VCaP (cell line): ENCODE data around the gene BNIP1.
"Not testable (repeated sequence)": the region's sequence is repeated elsewhere in the genome, so short reads cannot be mapped to it uniquely, and the experiment has no call there.

Experiments
- H3K27ac ChIP-seq: fragments of 450-650 bp; 2 replicates; pipeline ENCODE4 v1.5.1; 2017
- CTCF ChIP-seq: fragments of 450-650 bp; conservative IDR thresholded peaks from 2 replicates; pipeline ENCODE4 v1.5.1; 2017; ENCODE audit warnings: mild to moderate bottlenecking, moderate library complexity

Gene BNIP1

GRCh38 chr5:173119719-173120118 lies 24.6 kb upstream of the BNIP1 start:
- no peak for TF ChIP-seq CTCF
- no peak overlapping the region for H3K27ac ChIP-seq

- TF ChIP-seq CTCF, result no peak
- H3K27ac ChIP-seq, result no peak overlapping the region
These were observed 20.9 kb upstream of the BNIP1 start for GRCh38 chr5:173123416-173123815.

GRCh38 chr5:173132166-173132565 lies 12.2 kb upstream of the BNIP1 start:
- H3K27ac ChIP-seq, result not testable (repeated sequence)

GRCh38 chr5:173138707-173139106 lies 5.6 kb upstream of the BNIP1 start:
- no peak for TF ChIP-seq CTCF
- no peak overlapping the region for H3K27ac ChIP-seq

- no peak for TF ChIP-seq CTCF
- H3K27ac ChIP-seq, result no peak overlapping the region
These were observed 4.7 kb upstream of the BNIP1 start for GRCh38 chr5:173139631-173140030.

- TF ChIP-seq CTCF, result no peak
These were observed 3.6 kb upstream of the BNIP1 start for GRCh38 chr5:173140769-173141168.

GRCh38 chr5:173143567-173143966 lies 764 bp upstream of the BNIP1 start:
- no peak overlapping the region; the same call in 1 of the 2 replicates for H3K27ac ChIP-seq
- no peak for TF ChIP-seq CTCF

More at GRCh38 chr5:173140769-173141168, 3.6 kb upstream of the BNIP1 start:
- no peak overlapping the region for H3K27ac ChIP-seq

GRCh38 chr5:173148354-173148753 lies 4.0 kb downstream of the BNIP1 start:
- TF ChIP-seq CTCF, result no peak
- no peak overlapping the region for H3K27ac ChIP-seq
